Naive thymus-derived CD4-positive, alpha-beta T cell (primary cell): ENCODE measurements around the gene TUBGCP6. TPM values are rescaled to one million over a fixed set of nuclear protein-coding genes. Genes with fewer than 3 reads are reported as not detected.
"Not testable (repeated sequence)": the region's sequence is repeated elsewhere in the genome, so short reads cannot be mapped to it uniquely, and the experiment has no call there.

Experiments used
- ATAC-seq: fragments of 150-1000 bp; cut with Tn5 transposase; 2 replicates; pipeline ENCODE4 v1.10.0; 2021; ENCODE audit warnings: mild to moderate bottlenecking, moderate library complexity
- CTCF ChIA-PET: fragments of 350-600 bp; sonication (Branson Sonifier 250); formaldehyde crosslinking; loops from one replicate; lab custom pipeline; 2021; ENCODE audit warnings: antibody characterized with exemption; lab: Charles Lee
- POLR2A ChIA-PET: fragments of 350-600 bp; sonication (Branson Sonifier 250); formaldehyde crosslinking; loops from one replicate; lab custom pipeline; 2021; ENCODE audit warnings: antibody characterized with exemption, inconsistent platforms; lab: Charles Lee
- DNase-seq, 9 donors: peaks; one replicate each; pipeline versions ENCODE4 v3.0.0 to v3.0.0-alpha.2; 2020 to 2022; ENCODE audit warnings: mixed read lengths in 1 of 9
- H3K27ac ChIP-seq: one replicate; pipeline ENCODE4 v1.7.0; 2013; ENCODE audit warnings: mild to moderate bottlenecking, low read depth, low read length, moderate library complexity
- H3K27me3 ChIP-seq, 2 donors: one replicate each; pipeline ENCODE4 v1.7.0; 2013; ENCODE audit warnings: low read length in 2 of 2, mild to moderate bottlenecking in 2 of 2, moderate library complexity in 2 of 2; ENCODE audit not compliant: control insufficient read depth in 2 of 2, insufficient read depth in 2 of 2
- H3K36me3 ChIP-seq, 3 experiments: 1 replicate in 2 of 3; 2 replicates in 1 of 3; pipeline ENCODE4 v1.7.0; 2013; ENCODE audit warnings: low read length in 3 of 3, mild to moderate bottlenecking in 3 of 3, moderate library complexity in 1 of 3; ENCODE audit not compliant: insufficient read depth in 3 of 3, control insufficient read depth in 2 of 3
- H3K4me1 ChIP-seq, 2 donors: one replicate each; pipeline ENCODE4 v1.7.0; 2013; ENCODE audit warnings: low read length in 2 of 2, mild to moderate bottlenecking in 2 of 2, moderate library complexity in 1 of 2; ENCODE audit not compliant: control insufficient read depth in 2 of 2, insufficient read depth in 2 of 2
- H3K4me3 ChIP-seq: 2 replicates; pipeline ENCODE4 v1.7.0; 2013; ENCODE audit warnings: mild to moderate bottlenecking, low read length
- H3K9me3 ChIP-seq, 3 experiments: 1 replicate in 2 of 3; 2 replicates in 1 of 3; pipeline ENCODE4 v1.7.0; 2013; ENCODE audit warnings: low read length in 3 of 3; ENCODE audit not compliant: control insufficient read depth in 2 of 3
- H3K27ac Mint-ChIP-seq, 9 donors: one replicate each; pipeline ENCODE4 v1.8.0; 2020 to 2022; ENCODE audit warnings: mixed read lengths in 9 of 9, mild to moderate bottlenecking in 8 of 9, moderate library complexity in 5 of 9, inconsistent platforms in 2 of 9
- H3K27me3 Mint-ChIP-seq, 5 donors: one replicate each; pipeline ENCODE4 v1.8.0; 2021 to 2022; ENCODE audit warnings: mixed read lengths in 5 of 5, mild to moderate bottlenecking in 1 of 5
- H3K36me3 Mint-ChIP-seq, 5 donors: one replicate each; pipeline ENCODE4 v1.8.0; 2020 to 2022; ENCODE audit warnings: mixed read lengths in 5 of 5, mild to moderate bottlenecking in 3 of 5, inconsistent platforms in 1 of 5
- H3K4me1 Mint-ChIP-seq, 7 donors: one replicate each; pipeline ENCODE4 v1.8.0; 2020 to 2022; ENCODE audit warnings: mixed read lengths in 7 of 7, mild to moderate bottlenecking in 3 of 7, inconsistent platforms in 1 of 7
- H3K4me3 Mint-ChIP-seq, 10 donors: one replicate each; pipeline ENCODE4 v1.8.0; 2020 to 2022; ENCODE audit warnings: mild to moderate bottlenecking in 10 of 10, mixed read lengths in 10 of 10, moderate library complexity in 6 of 10, inconsistent platforms in 2 of 10
- H3K9me3 Mint-ChIP-seq, 11 donors: one replicate each; pipeline ENCODE4 v1.8.0; 2020 to 2022; ENCODE audit warnings: mixed read lengths in 11 of 11, mild to moderate bottlenecking in 4 of 11, inconsistent platforms in 1 of 11, moderate library complexity in 1 of 11
- intact Hi-C, 2 donors: fragments of 100-400 bp; cut with micrococcal nuclease; formaldehyde crosslinking; loops; one replicate each; pipeline ENCODE4 v1.15.1; 2023
- polyA plus RNA-seq, 2 donors: library from polyadenylated mRNA; unstranded; fragments of 300-500 nt; fragmentation: Illumina TruSeq; gene quantifications; one replicate each; pipeline ENCODE4 v1.2.3, GENCODE V29; 2021
- total RNA-seq, 6 experiments: library from RNA in 5 of 6; stranded (reverse) in 5 of 6; gene quantifications; 1 replicate in 5 of 6; 2 replicates in 1 of 6; pipeline ENCODE4 v1.2.3 and lab custom pipeline; 2021 to 2026

Gene TUBGCP6
- total and polyA plus RNA-seq, 7 experiments from 2014 or later: 15.2 to 146 (median 123) TPM

DNA sequence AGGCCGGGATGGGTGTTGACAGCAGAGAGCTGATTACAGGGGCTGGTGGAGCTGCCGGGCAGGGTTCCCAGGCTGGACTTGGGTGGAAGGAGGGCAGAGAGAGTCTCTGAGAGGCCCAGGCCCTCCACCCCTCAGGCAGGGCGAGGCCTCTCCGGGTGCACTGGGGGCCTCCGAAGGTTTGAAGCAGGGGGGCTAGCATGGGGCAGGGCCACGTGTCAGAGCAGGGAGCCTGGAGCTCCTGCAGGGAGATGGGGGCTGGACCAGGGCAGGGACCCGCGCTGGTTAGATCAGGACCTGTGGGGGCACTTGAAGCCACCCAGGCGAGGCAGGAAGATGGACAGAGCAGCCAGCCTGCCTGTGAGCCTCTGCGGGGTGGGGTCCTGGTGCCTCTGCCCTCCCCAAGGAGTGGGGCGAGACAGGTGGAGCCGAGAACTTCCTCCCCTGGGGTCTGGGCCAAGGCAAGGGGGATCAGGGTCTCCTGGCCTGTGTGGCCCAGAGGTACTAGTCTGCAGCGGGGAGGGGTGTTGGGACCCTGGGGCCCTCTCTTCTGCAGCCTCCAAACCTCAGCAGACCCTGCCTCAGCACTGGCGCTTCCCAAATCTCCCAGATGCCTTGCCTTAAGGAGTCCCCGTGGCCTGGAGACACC, 73.4 kb downstream of the TUBGCP6 start:
- no peak overlapping the region for H3K4me3 ChIP-seq
- H3K4me1 Mint-ChIP-seq: peaks cover 0 to 6% (median 2%) of the 10 kb centered on the region in 7 donors
- POLR2A ChIA-PET: interaction anchor here (1.1 kb wide), 1 partner anchor 15 kb away, joined by 3 read pairs; no protein-coding TSS in a partner anchor

DNA sequence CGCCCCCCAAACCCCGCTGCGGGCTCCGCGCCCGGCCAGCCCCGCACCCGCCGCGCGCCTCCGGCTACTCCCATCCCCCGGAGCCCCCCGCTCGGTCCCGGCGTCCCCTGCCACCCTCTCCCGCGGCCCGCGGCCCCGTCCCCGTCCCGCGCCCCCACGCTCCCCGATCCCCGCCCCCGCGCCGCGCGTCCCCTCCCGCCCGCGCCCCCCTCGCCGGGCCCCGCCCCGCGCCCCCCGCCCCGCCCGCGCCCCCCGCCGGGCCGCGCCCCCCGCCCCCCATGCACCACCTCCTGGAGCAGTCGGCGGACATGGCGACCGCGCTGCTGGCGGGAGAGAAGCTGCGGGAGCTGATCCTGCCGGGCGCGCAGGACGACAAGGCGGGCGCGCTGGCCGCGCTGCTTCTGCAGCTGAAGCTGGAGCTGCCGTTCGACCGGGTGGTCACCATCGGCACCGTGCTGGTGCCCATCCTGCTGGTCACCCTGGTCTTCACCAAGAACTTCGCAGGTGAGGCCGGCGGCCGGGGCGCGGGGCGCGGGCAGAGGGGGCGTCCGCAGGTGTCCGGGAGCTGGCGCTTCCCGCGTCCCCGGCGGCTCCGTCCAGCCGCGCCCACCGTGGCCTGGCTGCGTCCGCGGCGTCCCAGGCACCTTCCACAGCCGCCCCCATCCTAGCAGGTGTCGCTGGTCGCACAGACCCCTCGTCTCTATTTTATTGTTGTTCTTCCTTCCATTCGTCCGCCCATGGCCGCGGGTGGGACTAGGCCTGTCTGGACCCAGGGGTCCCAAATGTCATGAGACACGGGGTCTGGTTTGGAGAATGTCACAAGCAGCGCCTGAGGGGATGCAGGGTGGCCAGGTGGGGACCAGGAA, 74.1 kb downstream of the TUBGCP6 start, which contains the start of gene PANX2:
Gene PANX2, plus strand, starts transcription at position 279 of the 866 bp plus-strand sequence. Its CDS starts 0 bp downstream, at position 279.
- H3K36me3 ChIP-seq: no peaks in the 10 kb centered on the region
- Mint-ChIP-seq H3K4me3 (peak within 1 kb of the TSS; percentile 60 to 89 (median 77)), H3K27me3 (peaks cover 20 to 45% (median 35%) of the 10 kb centered on the region in 5 donors), H3K9me3 (no peaks in the 10 kb centered on the region), H3K4me1 (peaks cover 0 to 6% (median 2%) of the 10 kb centered on the region in 7 donors), H3K36me3 (no peaks in the 10 kb centered on the region), H3K27ac (peak within 1 kb of the TSS in 1 of 9 donors; percentile 5)
- H3K9me3 ChIP-seq: no peaks in the 10 kb centered on the region
- no peak within 1 kb of the TSS for H3K27ac ChIP-seq
- H3K4me3 ChIP-seq: no peak within 1 kb of the TSS
- ChIA-PET CTCF (no interaction called here), POLR2A (interaction anchor here (1.1 kb wide), 1 partner anchor 16 kb away, joined by 3 read pairs; no protein-coding TSS in a partner anchor)
- DNase-seq: no peak
- no peaks in the 10 kb centered on the region for H3K4me1 ChIP-seq
- peaks cover 0 to 4% of the 10 kb centered on the region in 2 donors for H3K27me3 ChIP-seq
- no peak for ATAC-seq
- intact Hi-C loops: loop anchor here (2.0 to 10.0 kb wide), 2 partner anchors 20 to 176 kb away; no protein-coding TSS in a partner anchor

More for the DNA sequence above, 73.4 kb downstream of the TUBGCP6 start:
- Mint-ChIP-seq H3K36me3 (no peaks in the 10 kb centered on the region), H3K27me3 (peaks cover 20 to 45% (median 35%) of the 10 kb centered on the region in 5 donors), H3K27ac (no peak overlapping the region), H3K9me3 (no peaks in the 10 kb centered on the region), H3K4me3 (peak overlapping the region; percentile 60 to 83 (median 77))
- CTCF ChIA-PET: no interaction called here
- Histone ChIP-seq H3K4me1 (no peaks in the 10 kb centered on the region), H3K27me3 (peaks cover 0 to 4% of the 10 kb centered on the region in 2 donors), H3K9me3 (no peaks in the 10 kb centered on the region), H3K27ac (no peak overlapping the region), H3K36me3 (no peaks in the 10 kb centered on the region)
- ATAC-seq: no peak
- DNase-seq: no peak
- intact Hi-C loops: loop anchor here (2.0 to 10.0 kb wide), 2 partner anchors 19 to 177 kb away; no protein-coding TSS in a partner anchor

DNA sequence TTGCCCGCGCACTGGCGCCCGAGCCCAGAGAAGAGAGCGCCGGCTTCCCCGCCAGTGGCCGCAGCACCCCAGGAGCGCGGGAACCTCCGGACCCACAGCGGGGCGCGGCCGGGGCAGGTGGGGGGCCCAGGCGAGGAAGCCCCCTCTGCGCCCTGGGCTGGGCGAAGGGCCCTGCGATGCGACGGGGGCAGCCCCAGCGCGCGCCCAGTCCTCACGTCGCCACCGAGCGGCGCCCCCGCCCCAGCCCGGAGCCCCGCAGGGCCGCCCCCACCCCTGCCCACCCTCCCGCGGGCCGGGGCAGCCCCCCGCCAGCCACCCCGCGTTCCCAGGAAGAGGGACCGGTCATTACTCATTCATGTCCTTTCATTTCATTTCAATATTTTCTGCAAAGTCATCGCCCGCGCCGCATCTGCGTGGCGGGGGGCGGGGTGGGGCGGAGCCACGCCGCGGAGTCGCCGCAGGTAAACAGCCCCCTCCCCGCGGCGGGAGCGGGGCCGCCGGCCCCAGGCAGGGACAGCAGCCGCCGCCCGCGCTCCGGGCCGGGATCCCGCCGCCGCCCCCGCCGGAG, 75.0 kb downstream of the TUBGCP6 start:
- ChIA-PET CTCF (no interaction called here), POLR2A (no interaction called here)
- no peaks in the 10 kb centered on the region for H3K9me3 ChIP-seq
- Mint-ChIP-seq H3K4me3 (peak overlapping the region in 6 of 10 donors; percentile 39 to 63 (median 47)), H3K27me3 (peaks cover 20 to 48% (median 39%) of the 10 kb centered on the region in 5 donors), H3K4me1 (peaks cover 0 to 6% (median 2%) of the 10 kb centered on the region in 7 donors), H3K36me3 (no peaks in the 10 kb centered on the region), H3K9me3 (no peaks in the 10 kb centered on the region), H3K27ac (no peak overlapping the region)
- DNase-seq (peak in 2 of 9 donors; percentile 18 to 69), ATAC-seq (peak; percentile 68)
- H3K4me3 ChIP-seq: no peak overlapping the region
- no peaks in the 10 kb centered on the region for H3K36me3 ChIP-seq
- H3K27me3 ChIP-seq: peaks cover 0 to 4% of the 10 kb centered on the region in 2 donors
- no peak overlapping the region for H3K27ac ChIP-seq
- intact Hi-C loops: loop anchor here (2.0 to 10.0 kb wide), 2 partner anchors 21 to 175 kb away; no protein-coding TSS in a partner anchor
- no peaks in the 10 kb centered on the region for H3K4me1 ChIP-seq

DNA sequence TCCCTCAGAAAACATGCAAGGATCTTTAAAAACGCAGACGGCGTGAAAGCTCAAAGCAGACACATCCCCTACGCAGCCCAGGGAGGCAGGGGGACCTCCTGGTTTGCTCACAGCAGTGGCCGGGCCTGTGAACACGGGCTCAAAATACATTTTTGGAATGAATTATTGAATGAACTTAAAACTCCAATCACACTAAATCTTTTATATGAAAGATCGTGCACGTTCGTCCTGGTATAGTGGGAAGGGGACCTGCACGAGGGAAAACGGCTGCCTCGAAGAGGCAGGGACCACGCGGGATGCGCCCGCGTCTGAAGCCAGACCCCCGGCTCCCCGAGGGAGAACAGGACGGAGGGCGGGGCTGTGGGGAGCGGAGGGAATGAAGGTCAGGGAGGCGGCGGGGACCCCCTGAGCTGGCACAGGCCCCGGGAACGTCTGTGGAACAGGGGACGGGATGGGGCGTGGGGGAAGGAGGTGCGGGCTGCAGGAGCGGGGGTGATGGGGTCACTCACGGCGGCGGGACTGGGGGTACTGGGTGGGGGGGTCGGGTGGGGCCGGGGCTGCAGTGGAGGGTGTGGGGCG, 75.6 kb downstream of the TUBGCP6 start:
- Mint-ChIP-seq H3K27me3 (peaks cover 20 to 49% (median 39%) of the 10 kb centered on the region in 5 donors), H3K36me3 (no peaks in the 10 kb centered on the region), H3K4me3 (peak overlapping the region; percentile 36 to 89 (median 72)), H3K4me1 (peaks cover 0 to 6% (median 2%) of the 10 kb centered on the region in 7 donors), H3K27ac (peak overlapping the region in 2 of 9 donors; percentile 10 to 55), H3K9me3 (no peaks in the 10 kb centered on the region)
- peaks cover 0 to 4% of the 10 kb centered on the region in 2 donors for H3K27me3 ChIP-seq
- H3K4me3 ChIP-seq: no peak overlapping the region
- CTCF ChIA-PET: no interaction called here
- DNase-seq (no peak), ATAC-seq (no peak)
- POLR2A ChIA-PET: no interaction called here
- intact Hi-C loops: no loop called here
- H3K4me1 ChIP-seq: no peaks in the 10 kb centered on the region
- no peaks in the 10 kb centered on the region for H3K36me3 ChIP-seq
- H3K27ac ChIP-seq: no peak overlapping the region
- H3K9me3 ChIP-seq: no peaks in the 10 kb centered on the region

DNA sequence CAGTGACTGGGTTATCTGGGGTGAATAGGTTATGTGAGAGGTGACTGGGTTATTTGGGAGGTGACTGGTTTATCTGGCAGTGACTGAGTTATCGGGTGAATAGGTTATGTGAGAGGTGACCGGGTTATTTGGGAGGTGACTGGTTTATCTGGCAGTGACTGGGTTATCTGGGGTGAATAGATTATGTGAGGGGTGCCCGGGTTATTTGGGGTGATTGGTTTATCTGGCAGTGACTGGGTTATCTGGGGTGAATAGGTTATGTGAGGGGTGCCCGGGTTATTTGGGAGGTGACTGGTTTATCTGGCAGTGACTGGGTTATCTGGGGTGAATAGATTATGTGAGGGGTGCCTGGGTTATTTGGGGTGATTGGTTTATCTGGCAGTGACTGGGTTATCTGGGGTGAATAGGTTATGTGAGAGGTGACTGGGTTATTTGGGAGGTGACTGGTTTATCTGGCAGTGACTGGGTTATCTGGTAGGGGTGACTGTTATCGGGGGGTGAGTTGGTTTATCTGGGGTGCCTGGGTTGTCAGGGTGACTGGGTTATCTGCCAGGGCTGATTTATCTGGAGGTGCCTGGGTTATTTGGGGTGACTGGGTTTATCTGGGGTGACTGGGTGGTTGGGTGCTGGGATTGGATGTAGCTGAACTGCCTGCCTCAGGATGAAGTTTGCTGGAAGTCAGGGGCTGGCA, 76.2 kb downstream of the TUBGCP6 start:
- Mint-ChIP-seq H3K27me3 (peaks cover 20 to 49% (median 39%) of the 10 kb centered on the region in 5 donors), H3K4me3 (peak overlapping the region in 9 of 10 donors; percentile 36 to 89 (median 72)), H3K27ac (peak overlapping the region in 2 of 9 donors; percentile 10 to 15)
- ATAC-seq, CTCF ChIA-PET, H3K36me3 ChIP-seq, POLR2A ChIA-PET, DNase-seq, H3K9me3 Mint-ChIP-seq, H3K4me1 Mint-ChIP-seq, H3K4me3 ChIP-seq, H3K4me1 ChIP-seq, intact Hi-C loops, H3K27me3 ChIP-seq, H3K36me3 Mint-ChIP-seq, H3K27ac ChIP-seq, H3K9me3 ChIP-seq: not testable (repeated sequence)
